KBM-7 (cell line): ENCODE measurements around the gene SCAF8.
"Not testable (repeated sequence)": the region's sequence is repeated elsewhere in the genome, so short reads cannot be mapped to it uniquely, and the experiment has no call there.

Experiments used
- DNase-seq: peaks from one replicate; pipeline ENCODE4 v3.0.0-alpha.2; 2015
- in situ Hi-C: fragments of 300-500 bp; cut with MboI; formaldehyde crosslinking; loops from 2 replicates; pipeline ENCODE4 v1.14.3; 2020; ENCODE audit warnings: low sequenced_read_pairs, low pct_unique_long_range_greater_than_20kb, mixed read lengths

The SCAF8 gene

GRCh38 chr6:154733183-154733625 lies at the start of gene SCAF8:
TSS of gene SCAF8 (plus strand) at chr6:154733416. CDS start at chr6:154733901, 485 bp downstream.
- in situ Hi-C loops: no loop called here

GRCh38 chr6:154683756-154684523 lies 49.3 kb upstream of the SCAF8 start:
- DNase-seq: peak; percentile 67
- in situ Hi-C loops: loop anchor here (25.0 kb wide), 2 partner anchors 128 to 478 kb away; no protein-coding TSS in a partner anchor

More at GRCh38 chr6:154733183-154733625, at the start of gene SCAF8:
- peak; percentile 87 for DNase-seq

GRCh38 chr6:154686162-154686561 lies 47.1 kb upstream of the SCAF8 start:
- no peak for DNase-seq
- in situ Hi-C loops: loop anchor here (25.0 kb wide), 2 partner anchors 126 to 476 kb away; no protein-coding TSS in a partner anchor

- in situ Hi-C loops: loop anchor here (25.0 kb wide), 2 partner anchors 123 to 473 kb away; no protein-coding TSS in a partner anchor
- no peak for DNase-seq
These were observed 43.5 kb upstream of the SCAF8 start for GRCh38 chr6:154689493-154690255.

- DNase-seq: no peak
- in situ Hi-C loops: loop anchor here (25.0 kb wide), 2 partner anchors 121 to 471 kb away; no protein-coding TSS in a partner anchor
These were observed 42.4 kb upstream of the SCAF8 start for GRCh38 chr6:154690857-154691256.

GRCh38 chr6:154696661-154697060 lies 36.6 kb upstream of the SCAF8 start:
- no peak for DNase-seq
- in situ Hi-C loops: loop anchor here (25.0 kb wide), 2 partner anchors 116 to 466 kb away; no protein-coding TSS in a partner anchor

GRCh38 chr6:154703124-154703523 lies 30.1 kb upstream of the SCAF8 start:
- no peak for DNase-seq
- in situ Hi-C loops: no loop called here

- in situ Hi-C loops: no loop called here
- peak; percentile 25 for DNase-seq
These were observed 27.6 kb upstream of the SCAF8 start for GRCh38 chr6:154705471-154706113.

- DNase-seq: no peak
- in situ Hi-C loops: no loop called here
These were observed 26.8 kb upstream of the SCAF8 start for GRCh38 chr6:154706389-154706788.

GRCh38 chr6:154709621-154710020 lies 23.6 kb upstream of the SCAF8 start:
- in situ Hi-C loops: no loop called here
- no peak for DNase-seq

GRCh38 chr6:154710689-154711088 lies 22.5 kb upstream of the SCAF8 start:
- no peak for DNase-seq
- in situ Hi-C loops: no loop called here

GRCh38 chr6:154715446-154715845 lies 17.8 kb upstream of the SCAF8 start:
- DNase-seq: peak; percentile 40
- in situ Hi-C loops: no loop called here

GRCh38 chr6:154716350-154716749 lies 16.9 kb upstream of the SCAF8 start:
- DNase-seq, in situ Hi-C loops: not testable (repeated sequence)

GRCh38 chr6:154719433-154719832 lies 13.8 kb upstream of the SCAF8 start:
- DNase-seq: no peak
- in situ Hi-C loops: no loop called here

GRCh38 chr6:154719854-154720253 lies 13.4 kb upstream of the SCAF8 start:
- no peak for DNase-seq
- in situ Hi-C loops: no loop called here

- in situ Hi-C loops: no loop called here
- DNase-seq: no peak
These were observed 11.8 kb upstream of the SCAF8 start for GRCh38 chr6:154721460-154721859.

- in situ Hi-C loops: no loop called here
These were observed 6.3 kb upstream of the SCAF8 start for GRCh38 chr6:154726887-154727286.

GRCh38 chr6:154731296-154732218 lies 1.7 kb upstream of the SCAF8 start:
- DNase-seq: no peak
- in situ Hi-C loops: no loop called here

More at GRCh38 chr6:154726887-154727286, 6.3 kb upstream of the SCAF8 start:
- no peak for DNase-seq
